NT2/D1 (cell line): ENCODE data around the gene DTD1.

Experiments used
- SUZ12 ChIP-seq: IDR thresholded peaks from 2 replicates; pipeline ENCODE4 v1.6.1; 2011; ENCODE audit not compliant: insufficient read length, insufficient read depth; ENCODE audit errors: extremely low read depth
- ZNF274 ChIP-seq: IDR thresholded peaks from 2 replicates; pipeline ENCODE4 v1.6.1; 2011; ENCODE audit warnings: mild to moderate bottlenecking, low read depth, low read length

DNA sequence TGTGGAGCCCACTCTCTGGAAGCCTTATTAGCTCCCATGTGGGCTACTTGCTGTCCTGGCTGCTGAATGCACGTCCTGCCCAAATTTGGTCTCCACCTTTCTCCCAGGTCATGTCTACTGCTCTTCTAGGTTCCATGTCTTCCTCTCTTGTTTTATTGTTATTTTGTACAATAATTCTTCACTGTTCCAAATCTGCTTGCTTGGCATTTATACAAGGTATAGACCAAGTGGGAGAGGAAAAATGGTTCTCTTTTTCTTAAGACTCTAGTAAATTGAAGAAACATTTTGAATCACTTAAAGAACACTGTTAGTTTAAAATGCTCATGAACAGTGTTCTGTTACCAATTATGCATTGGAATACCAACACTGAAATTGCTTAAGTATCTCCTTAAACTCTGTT, 144.1 kb downstream of the DTD1 start:
- TF ChIP-seq ZNF274 (no peak), SUZ12 (no peak)
